SH-SY5Y (cell line): ENCODE results near the gene ENO4.

ENCODE experiments used
- GATA2 ChIP-seq: IDR thresholded peaks from 2 replicates; pipeline ENCODE4 v1.6.1; 2011; ENCODE audit warnings: mild to moderate bottlenecking, low read depth, low read length
- GATA3 ChIP-seq: IDR thresholded peaks from 2 replicates; pipeline ENCODE4 v1.6.1; 2011; ENCODE audit warnings: low read depth, mild to moderate bottlenecking, low read length, moderate library complexity

The ENO4 gene

DNA sequence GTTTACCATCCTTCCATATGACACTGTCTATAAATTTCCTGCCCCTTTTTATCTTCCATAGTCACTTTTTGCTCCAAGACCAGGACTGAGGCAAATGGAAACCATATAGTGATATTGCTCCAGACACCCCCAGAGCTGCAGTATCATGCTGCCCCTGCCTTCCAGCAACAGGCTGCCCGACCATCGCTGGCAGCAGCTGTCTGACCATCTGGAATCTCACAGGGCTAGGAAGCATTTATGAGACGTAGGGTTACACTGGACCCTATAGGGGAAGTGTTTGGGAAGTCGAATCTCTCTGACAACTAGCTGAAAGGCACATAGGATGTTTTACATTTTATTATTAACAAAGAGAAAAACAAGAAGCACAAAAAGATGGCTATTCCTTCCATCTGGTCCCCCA is 19.4 kb downstream of the ENO4 start:
- TF ChIP-seq GATA3 (no peak), GATA2 (no peak)

DNA sequence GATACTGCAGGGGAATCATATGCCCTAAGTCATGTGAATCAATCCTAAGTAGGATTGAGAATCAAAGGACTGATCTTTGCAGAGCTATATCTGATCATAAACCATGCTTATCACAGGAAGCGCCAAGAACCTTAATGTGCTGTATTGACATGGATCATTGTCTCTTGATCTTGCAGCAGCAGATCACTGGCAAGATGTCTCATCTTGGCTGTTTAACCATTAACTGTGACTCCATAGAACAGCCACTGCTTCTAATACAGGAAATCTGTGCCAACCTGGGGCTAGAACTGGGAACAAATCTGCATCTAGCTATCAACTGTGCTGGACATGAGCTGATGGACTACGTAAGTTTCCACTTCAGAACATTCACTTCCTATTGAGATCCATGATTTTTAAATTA is 21.6 kb downstream of the ENO4 start:
- TF ChIP-seq GATA2 = peak; percentile 56; the same call in 1 of the 2 replicates
- TF ChIP-seq GATA3 = no peak

DNA sequence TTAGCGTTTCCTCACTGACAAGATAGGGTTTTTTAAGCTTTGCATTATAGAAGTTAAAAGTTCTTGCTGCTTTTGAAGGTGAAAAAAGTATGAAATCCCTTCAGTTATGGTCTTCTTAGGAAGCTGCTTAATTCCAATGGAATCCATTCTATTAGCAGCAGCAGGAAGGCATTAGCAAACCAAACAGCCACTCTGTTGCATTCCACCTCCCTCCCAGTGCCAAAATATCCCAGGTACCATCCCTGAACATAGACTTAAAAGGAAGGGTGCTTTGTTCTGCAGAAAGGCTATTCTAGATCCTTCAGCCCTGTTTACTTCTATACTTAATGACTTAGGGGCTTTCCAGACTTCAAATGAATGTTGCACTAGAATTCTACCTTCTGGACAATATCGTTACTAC is 23.8 kb downstream of the ENO4 start:
- no peak for TF ChIP-seq GATA3
- no peak for TF ChIP-seq GATA2

DNA sequence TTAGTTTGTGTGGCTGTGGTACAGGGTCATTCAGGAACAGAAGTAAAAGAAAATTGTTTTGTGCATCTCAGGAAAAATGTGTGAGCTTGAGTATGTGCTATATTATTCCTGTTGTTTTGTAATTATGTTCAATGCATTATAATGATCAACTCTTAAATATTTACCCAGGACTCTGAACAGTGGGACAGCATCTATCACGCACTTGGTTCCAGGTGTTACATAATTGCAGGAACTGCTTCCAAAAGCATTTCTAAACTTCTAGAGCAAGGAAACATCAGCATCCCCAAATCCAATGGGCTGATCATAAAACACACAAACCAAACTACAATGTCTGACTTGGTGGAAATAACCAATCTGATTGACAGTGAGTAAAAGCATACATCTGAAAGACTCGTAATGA is 26.6 kb downstream of the ENO4 start:
- TF ChIP-seq GATA2 (no peak), GATA3 (no peak)

DNA sequence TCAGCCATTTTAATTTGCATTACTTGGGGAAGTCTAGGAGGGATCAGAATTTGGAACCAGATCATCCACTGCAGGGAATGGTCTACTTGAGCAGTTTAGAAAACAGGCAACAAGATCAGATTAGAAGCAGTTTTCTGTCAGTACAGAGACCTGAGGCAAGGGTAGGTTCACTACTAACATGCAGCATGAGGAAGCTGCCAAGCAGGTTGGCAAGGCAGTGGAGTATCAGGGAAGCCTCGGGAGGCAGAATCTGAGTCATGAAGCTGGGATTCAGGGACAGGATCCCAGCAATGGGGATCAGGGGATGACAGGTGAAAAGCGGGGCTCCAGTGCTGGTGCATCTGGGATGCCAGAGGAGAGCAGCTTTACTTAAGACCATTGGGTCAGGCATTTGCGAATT is 28.1 kb downstream of the ENO4 start:
- no peak for TF ChIP-seq GATA2
- TF ChIP-seq GATA3 = no peak

DNA sequence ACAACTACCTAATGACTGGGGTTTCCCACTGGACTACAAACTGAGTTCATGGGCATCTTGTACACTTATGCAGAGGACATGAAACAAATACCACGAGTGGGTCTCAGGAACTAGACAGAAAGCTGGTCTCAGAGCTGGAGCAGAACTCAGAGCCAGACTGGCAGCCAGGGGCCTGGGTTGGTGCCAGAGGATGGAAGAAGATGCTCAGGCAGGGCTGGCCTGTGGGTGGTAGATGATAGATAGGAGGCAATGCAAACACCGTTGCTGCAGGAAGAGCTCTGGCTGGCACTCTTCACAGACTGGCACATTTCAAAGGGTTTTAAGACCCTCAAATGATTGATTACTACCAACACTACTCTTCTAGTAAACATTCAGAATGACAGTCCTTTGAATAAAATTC is 28.8 kb downstream of the ENO4 start:
- no peak for TF ChIP-seq GATA3
- TF ChIP-seq GATA2 = peak; percentile 51

DNA sequence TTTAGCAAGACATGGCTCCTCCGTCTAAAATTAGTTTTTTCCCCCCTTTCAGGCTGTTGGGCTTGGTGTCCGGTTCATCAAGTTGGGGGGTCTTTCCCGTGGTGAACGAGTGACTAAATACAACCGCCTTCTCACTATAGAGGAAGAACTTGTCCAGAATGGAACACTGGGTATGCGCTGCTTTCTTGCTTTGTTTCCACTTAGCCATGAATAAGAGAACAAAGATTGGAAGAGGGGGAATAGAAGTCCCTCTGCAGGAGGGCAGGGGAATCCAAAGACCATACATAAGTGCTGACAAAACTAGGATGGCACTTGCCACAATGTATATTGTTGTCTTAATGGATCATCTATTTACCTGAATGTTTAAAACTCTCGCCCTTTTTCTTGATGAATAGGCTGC is 30.5 kb downstream of the ENO4 start:
- TF ChIP-seq GATA2 = no peak
- TF ChIP-seq GATA3 = no peak

DNA sequence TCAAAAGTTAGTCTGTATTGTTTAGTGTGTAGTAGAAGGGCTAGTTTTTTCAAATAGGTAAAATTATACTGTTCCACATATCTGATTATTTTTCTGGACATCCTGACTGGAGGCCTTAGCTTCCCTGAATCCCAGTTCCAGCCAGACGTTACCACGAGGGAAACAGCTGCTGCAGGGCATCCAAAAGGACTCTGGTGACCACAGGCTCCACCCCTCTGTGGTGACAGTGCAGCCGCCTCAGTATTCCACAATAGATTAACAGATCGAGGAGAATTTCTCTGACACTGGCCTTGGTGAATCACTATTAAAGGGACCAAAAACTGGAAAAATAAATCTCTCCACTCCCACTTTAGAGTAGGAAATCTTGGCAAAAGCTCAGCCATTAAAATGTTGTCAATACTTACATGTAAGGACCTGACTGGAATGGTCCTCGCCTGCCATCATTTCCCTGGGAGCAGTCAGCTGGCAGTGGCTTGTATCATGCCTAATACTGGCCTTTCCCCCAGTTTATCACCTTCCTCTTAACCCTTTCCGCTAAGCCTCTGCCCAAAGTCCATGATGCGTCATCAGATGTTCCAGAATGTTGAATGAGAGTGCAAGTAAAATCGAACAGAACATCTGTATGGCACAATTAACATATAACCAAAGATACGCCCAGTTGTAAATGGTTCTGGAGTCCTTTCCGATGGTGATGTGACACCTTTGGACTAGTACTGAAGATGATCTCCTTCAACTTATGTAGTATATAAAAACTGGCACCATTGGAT is 31.6 kb downstream of the ENO4 start:
- no peak for TF ChIP-seq GATA2
- TF ChIP-seq GATA3 = no peak

DNA sequence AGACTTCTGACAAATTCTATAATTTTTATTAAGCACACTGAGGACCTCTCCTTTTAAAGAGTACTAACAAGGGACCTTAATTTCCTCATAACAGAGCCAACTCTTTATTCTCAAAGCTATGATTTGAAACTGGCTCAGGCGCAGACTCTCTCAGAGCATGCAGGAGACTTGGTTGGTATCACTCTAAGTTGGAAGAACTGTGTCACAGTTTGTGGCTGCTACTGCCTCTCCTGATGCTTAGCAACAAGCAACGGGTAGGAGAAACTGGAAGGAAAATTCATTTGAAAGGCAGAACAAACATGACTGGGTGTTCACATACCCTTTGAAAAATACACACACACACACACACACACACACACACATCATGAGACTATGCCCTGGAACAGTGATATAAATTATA is 33.3 kb downstream of the ENO4 start:
- TF ChIP-seq GATA2 = no peak
- TF ChIP-seq GATA3 = no peak

DNA sequence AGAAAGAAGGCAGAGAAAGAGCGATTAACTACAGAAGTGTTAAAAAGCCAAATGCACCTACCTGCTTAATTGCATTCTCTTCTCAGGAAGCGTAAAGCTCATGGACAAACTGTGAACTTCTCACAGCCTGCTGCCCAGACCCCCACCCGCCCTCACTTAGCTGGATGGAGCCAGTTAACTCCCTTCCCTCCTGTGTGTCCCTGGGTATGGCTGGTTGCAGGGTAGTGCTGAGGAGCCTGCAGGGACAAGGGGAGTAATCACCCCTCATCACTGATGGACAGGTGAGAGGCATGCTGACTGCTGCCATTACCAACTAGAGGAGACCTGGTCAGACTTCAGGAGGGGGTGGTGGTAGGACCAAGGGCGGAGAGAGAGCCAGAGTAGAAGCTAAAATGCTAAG is 37.5 kb downstream of the ENO4 start:
- no peak for TF ChIP-seq GATA3
- TF ChIP-seq GATA2 = no peak

DNA sequence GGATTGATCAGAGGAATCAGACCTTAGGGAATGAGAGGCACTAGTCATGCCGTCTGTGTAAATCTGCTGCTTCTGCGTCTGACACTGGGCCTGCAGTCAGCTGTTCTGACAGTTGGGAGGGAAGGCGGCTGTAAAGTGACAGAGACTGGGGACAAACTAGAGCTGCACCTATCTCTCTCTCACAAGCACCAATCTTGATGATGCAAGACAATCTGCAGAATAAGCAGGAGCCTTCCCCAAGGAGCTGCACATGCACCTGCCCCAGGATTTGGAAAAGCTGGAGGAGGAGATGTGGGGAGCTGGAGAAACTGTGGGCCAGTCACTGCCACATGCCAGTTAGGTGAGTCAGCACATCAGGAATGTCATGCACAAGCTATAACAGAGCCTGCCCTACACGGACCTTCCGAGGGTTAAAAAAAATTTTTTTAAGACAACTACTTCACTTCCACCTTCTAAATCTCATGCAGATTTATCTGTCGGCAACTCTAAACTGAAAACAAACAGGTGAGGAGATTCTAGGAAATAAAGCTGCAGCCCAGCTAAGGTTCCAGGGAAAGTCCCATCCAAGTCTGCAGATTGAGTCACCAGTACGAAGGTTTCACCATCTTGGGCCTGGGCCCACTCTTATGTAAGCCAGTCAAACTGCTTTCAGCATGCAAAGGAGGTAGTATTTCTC is 39.2 kb downstream of the ENO4 start:
- TF ChIP-seq GATA2 (no peak), GATA3 (no peak)

DNA sequence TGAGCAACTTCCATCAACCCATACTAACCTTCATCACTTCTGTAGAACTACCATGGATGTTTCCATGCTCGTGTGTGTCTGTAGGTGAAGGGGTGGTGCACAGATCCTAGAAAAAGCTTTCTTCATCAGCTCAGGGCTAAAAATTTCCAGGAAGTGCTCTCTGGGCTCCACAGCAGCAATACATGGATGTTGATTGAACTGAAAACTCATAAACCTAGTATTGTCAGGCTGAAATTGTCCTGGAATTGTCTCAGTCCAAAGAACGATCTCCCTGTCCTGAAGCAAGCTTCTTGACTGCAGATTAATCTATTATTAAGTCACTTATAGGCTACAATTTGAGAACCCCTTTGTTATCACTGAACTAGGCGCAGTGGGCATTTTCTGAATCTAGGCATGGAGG is 39.8 kb downstream of the ENO4 start:
- no peak for TF ChIP-seq GATA3
- no peak for TF ChIP-seq GATA2

DNA sequence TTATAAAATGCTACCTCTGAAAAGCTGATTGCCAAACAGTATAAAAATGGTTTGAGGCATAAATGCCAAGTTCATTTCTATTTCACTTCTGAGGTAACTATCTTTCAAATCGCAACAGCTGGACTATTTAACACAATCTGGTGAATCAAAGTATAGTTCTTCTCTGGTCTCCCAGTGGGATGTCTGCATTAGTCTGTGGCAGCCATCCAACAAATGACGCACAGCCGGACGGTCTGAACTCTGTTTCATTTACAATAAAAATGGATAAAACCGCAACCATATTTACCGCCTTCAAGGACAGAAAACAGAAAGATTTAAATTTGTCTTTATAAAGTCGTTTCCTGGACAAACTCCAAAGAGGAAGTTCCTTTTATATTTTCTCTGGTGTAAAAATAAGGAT is 41.9 kb downstream of the ENO4 start:
- peak; percentile 95 for TF ChIP-seq GATA3
- peak; percentile 95 for TF ChIP-seq GATA2

DNA sequence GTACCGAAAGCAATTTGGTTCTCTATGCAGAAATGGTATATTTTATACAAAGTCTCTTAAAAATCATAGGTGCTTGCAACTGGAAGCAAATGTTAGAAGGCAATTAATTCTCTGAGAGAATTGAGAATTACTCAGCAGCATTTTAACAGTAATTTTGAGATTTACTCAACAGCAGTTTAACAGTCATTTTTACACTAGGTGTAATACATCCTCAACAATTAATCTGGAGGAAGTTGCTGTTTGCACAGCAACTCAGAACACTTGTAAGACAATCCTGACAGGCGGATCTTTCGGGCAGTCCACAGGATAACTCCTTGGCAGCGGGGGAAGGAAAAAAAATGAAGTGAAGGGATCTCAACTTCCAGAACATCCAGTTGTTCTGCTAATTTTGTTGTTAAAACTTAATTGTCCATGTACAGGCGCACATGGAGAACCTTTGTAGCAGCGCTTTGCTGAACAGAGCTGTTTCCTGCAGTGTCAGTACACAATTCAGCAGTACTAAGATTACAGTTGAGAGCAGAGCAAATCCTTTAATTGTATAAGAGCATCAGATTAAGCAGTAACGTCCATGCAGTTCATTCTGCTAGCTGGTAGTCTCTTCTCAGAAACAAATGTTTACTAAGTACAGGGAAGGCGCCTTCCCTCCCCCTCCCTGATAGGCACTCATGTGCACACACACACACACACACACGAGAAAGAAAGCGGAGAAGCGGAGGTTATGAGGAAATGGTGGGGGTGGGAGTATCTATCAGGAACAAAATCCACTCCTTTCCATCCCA is 43.8 kb downstream of the ENO4 start:
- TF ChIP-seq GATA2 (no peak), GATA3 (no peak)

DNA sequence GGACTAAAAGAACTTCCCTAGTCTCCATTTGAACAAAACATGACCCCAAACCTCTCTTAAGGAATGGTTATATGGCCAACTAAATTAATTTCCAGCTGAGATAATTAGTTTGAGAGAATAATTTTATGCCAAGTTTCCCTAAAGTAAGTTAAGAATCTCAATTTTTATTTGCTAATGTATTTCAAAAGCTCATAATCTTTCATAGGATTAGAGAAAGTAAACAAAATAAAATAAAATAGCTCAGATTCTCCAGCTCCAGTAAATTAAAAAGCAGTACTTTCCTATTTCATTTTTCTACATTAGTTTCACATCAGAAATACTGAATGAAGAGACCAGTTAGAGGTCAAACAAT is 44.4 kb downstream of the ENO4 start:
- TF ChIP-seq GATA3 (no peak), GATA2 (no peak)

DNA sequence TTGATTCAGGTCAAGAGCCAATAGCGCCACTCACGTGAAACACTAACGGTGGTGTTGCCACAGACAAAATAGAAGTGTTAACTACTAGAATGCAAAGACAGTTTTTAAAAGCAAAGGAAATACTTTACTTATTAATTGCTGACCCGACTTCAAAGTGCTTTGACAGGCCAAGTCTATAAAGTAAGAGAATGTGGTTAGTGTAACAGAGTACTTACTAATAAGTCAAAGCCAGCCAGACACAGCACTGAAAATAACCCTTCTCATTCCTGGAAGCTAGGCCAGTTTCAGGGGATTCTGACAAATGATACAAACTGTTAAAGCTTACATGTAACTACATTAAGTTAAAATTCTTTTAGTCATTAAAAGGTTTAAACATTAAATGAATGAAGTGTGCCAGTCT is 50.3 kb downstream of the ENO4 start:
- TF ChIP-seq GATA3 (no peak), GATA2 (no peak)
